Endothelial cell of umbilical vein (primary cell): Measurements from ENCODE around the gene MAML3. TPM values are rescaled to one million over a fixed set of nuclear protein-coding genes. Genes with fewer than 3 reads are reported as not detected.

Experiments used
- BruUV-seq: library from RNA; stranded (reverse); fragments of 400-500 nt; replicated peaks from 2 replicates; lab custom pipeline; 2021; lab: Mats Ljungman, UMichigan
- CTCF ChIA-PET: fragments of 300-600, 350-600 bp; sonication (Branson Sonifier 250); formaldehyde crosslinking; loops from one replicate; lab custom pipeline; 2021; ENCODE audit warnings: antibody characterized with exemption, inconsistent platforms; lab: Charles Lee
- POLR2A ChIA-PET: fragments of 300-600, 350-600 bp; sonication (Branson Sonifier 250); formaldehyde crosslinking; loops from one replicate; lab custom pipeline; 2021; ENCODE audit warnings: antibody characterized with exemption, inconsistent platforms; lab: Charles Lee
- DNase-seq: peaks from one replicate; pipeline ENCODE4 v3.0.0-alpha.2; 2011; ENCODE audit warnings: low read depth, low spot score
- FAIRE-seq: peaks from 2 replicates; lab custom pipeline; 2011; peaks lifted over from hg19 to GRCh38; lab: Jason Lieb, UNC
- H2AFZ ChIP-seq: 2 replicates; pipeline ENCODE4 v1.6.0; 2012; ENCODE audit warnings: low read depth, low read length, control low read depth, inconsistent platforms
- H3K27ac ChIP-seq: 2 replicates; pipeline ENCODE4 v1.5.1; 2011; ENCODE audit warnings: low read depth, mild to moderate bottlenecking, control low read depth, low read length, moderate library complexity; ENCODE audit not compliant: insufficient read depth
- H3K27me3 ChIP-seq, 2 experiments: 2 replicates each; pipeline versions ENCODE4 v1.6.0 to v1.6.1; 2011; ENCODE audit warnings: low read length in 2 of 2, mixed read lengths in 1 of 2; ENCODE audit not compliant: control insufficient read depth in 2 of 2, insufficient read depth in 2 of 2
- H3K36me3 ChIP-seq, 2 experiments: 2 replicates in 1 of 2; 3 replicates in 1 of 2; pipeline ENCODE4 v1.5.1; 2011; ENCODE audit warnings: low read length in 2 of 2, mild to moderate bottlenecking in 1 of 2, moderate library complexity in 1 of 2; ENCODE audit not compliant: control insufficient read depth in 2 of 2, insufficient read depth in 2 of 2; ENCODE audit errors: extremely low read depth in 1 of 2
- H3K4me1 ChIP-seq: 3 replicates; pipeline ENCODE4 v1.5.1; 2011; ENCODE audit warnings: mild to moderate bottlenecking, low read length; ENCODE audit not compliant: control insufficient read depth, insufficient read depth; ENCODE audit errors: extremely low read depth
- H3K4me2 ChIP-seq: 2 replicates; pipeline ENCODE4 v1.6.1; 2011; ENCODE audit warnings: low read length, control low read depth, mixed read lengths; ENCODE audit not compliant: insufficient read depth
- H3K4me3 ChIP-seq, 3 experiments: fragments of 200-600 bp in 1 of 3; sonication (generic), shearing (Covaris generic) in 1 of 3; replicated peaks in 1 of 3; 2 replicates each; pipeline ENCODE4 v1.5.1; 2011 to 2016; ENCODE audit warnings: control low read depth in 3 of 3, low read length in 3 of 3, mild to moderate bottlenecking in 2 of 3, inconsistent platforms in 1 of 3, low read depth in 1 of 3, moderate library complexity in 1 of 3; ENCODE audit not compliant: insufficient read depth in 1 of 3
- H3K79me2 ChIP-seq: 2 replicates; pipeline ENCODE4 v1.6.0; 2012; ENCODE audit warnings: low read length, inconsistent platforms; ENCODE audit not compliant: control insufficient read depth, insufficient read depth
- H3K9ac ChIP-seq: replicated peaks from 2 replicates; pipeline ENCODE3; 2011; ENCODE audit warnings: low read length, control low read depth; ENCODE audit not compliant: insufficient read depth; ENCODE audit errors: extremely low read depth
- H3K9me1 ChIP-seq: replicated peaks from 3 replicates; pipeline ENCODE4 v1.6.0; 2011; ENCODE audit warnings: mild to moderate bottlenecking, low read length; ENCODE audit not compliant: control insufficient read depth, insufficient read depth; ENCODE audit errors: extremely low read depth
- H3K9me3 ChIP-seq: replicated peaks from 2 replicates; pipeline ENCODE4 v1.5.1; 2012; ENCODE audit warnings: low read length, inconsistent platforms; ENCODE audit not compliant: control insufficient read depth, insufficient read depth
- H4K20me1 ChIP-seq: replicated peaks from 2 replicates; pipeline ENCODE3; 2011; ENCODE audit warnings: mild to moderate bottlenecking, low read length; ENCODE audit not compliant: control insufficient read depth, insufficient read depth; ENCODE audit errors: extremely low read depth
- CTCF ChIP-seq, 2 donors: IDR thresholded peaks; 1 replicate in 1 of 2; 2 replicates in 1 of 2; pipeline ENCODE4 v1.5.1; 2011; ENCODE audit warnings: low read length in 2 of 2, mild to moderate bottlenecking in 2 of 2, moderate library complexity in 2 of 2, control low read depth in 1 of 2, inconsistent platforms in 1 of 2, low read depth in 1 of 2; ENCODE audit not compliant: insufficient read depth in 1 of 2; ENCODE audit errors: extremely low read depth in 1 of 2
- FOS ChIP-seq: IDR thresholded peaks from 2 replicates; pipeline ENCODE4 v1.6.1; 2011; ENCODE audit warnings: mild to moderate bottlenecking, low read length, moderate library complexity, borderline replicate concordance; ENCODE audit not compliant: insufficient read depth
- GATA2 ChIP-seq: IDR thresholded peaks from 2 replicates; pipeline ENCODE4 v1.7.0; 2011; ENCODE audit warnings: low read depth, mild to moderate bottlenecking, moderate library complexity, mixed read lengths, low read length; ENCODE audit not compliant: insufficient read length, insufficient read depth
- JUN ChIP-seq: IDR thresholded peaks from 2 replicates; pipeline ENCODE4 v1.6.1; 2011; ENCODE audit warnings: borderline replicate concordance, low read depth; ENCODE audit not compliant: insufficient read length, insufficient read depth
- MAX ChIP-seq: IDR thresholded peaks from 2 replicates; pipeline ENCODE4 v1.6.1; 2011; ENCODE audit not compliant: insufficient read depth, insufficient read length
- MYC ChIP-seq: IDR thresholded peaks from one replicate; pipeline ENCODE4 v1.6.1; 2011; ENCODE audit warnings: mild to moderate bottlenecking, low read depth, low read length
- POLR2AphosphoS5 ChIP-seq: IDR thresholded peaks from 2 replicates; pipeline ENCODE4 v1.6.1; 2012; ENCODE audit warnings: low read depth, mild to moderate bottlenecking, control low read depth, low read length, moderate library complexity; ENCODE audit not compliant: insufficient read depth
- dilution Hi-C: fragments of 300-500 bp; cut with MboI; formaldehyde crosslinking; loops from one replicate; pipeline ENCODE4 v1.15.0; 2019; ENCODE audit warnings: low sequenced_read_pairs; ENCODE audit not compliant: extremely low pct_ligation_motif_present
- intact Hi-C: fragments of 100-400 bp; cut with micrococcal nuclease; formaldehyde crosslinking; loops from one replicate; pipeline ENCODE4 v1.10.0; 2022
- polyA plus RNA-seq, 4 experiments: library from polyadenylated mRNA; depleted of rRNA in 3 of 4; stranded (reverse) in 3 of 4; unstranded in 1 of 4; fragments of >200 nt; gene quantifications; 2 replicates each; pipeline versions ENCODE4 v1.2.1 to v1.2.3, GENCODE V29; 2011 to 2012; ENCODE audit warnings: missing spikeins in 1 of 4
- total RNA-seq: library from RNA; stranded (reverse); gene quantifications from 2 replicates; pipeline ENCODE4 v1.2.3, GENCODE V29; 2021

MAML3 gene
- total and polyA plus RNA-seq, 2 donors (not counting 3 experiments of a cell fraction or from before 2014, with no cell fraction given), result 14.0 to 20.3 TPM

GRCh38 chr4:139940600-139940999 is 213.4 kb downstream of the MAML3 start:
- dilution Hi-C loops (no loop called here), intact Hi-C loops (no loop called here)
- CTCF ChIA-PET, result interaction anchor here (0.9 kb wide), 1 partner anchor 10 kb away, joined by 3 read pairs; no protein-coding TSS in a partner anchor
- FAIRE-seq, result no peak
- no peak for DNase-seq
- no TSS peak for BruUV-seq
- Histone ChIP-seq H3K27me3 (no peaks in the 10 kb centered on the region), H3K4me2 (no peak overlapping the region), H3K36me3 (no peaks in the 10 kb centered on the region), H3K27ac (no peak overlapping the region), H4K20me1 (no peaks in the 10 kb centered on the region), H3K9ac (no peak overlapping the region), H3K9me1 (no peaks in the 10 kb centered on the region), H3K4me1 (peaks cover 3% of the 10 kb centered on the region), H3K9me3 (no peaks in the 10 kb centered on the region), H3K79me2 (no peaks in the 10 kb centered on the region), H2AFZ (no peak overlapping the region), H3K4me3 (no peak overlapping the region)
- POLR2A ChIA-PET, result no interaction called here
- TF ChIP-seq JUN, result no peak
- no peak for TF ChIP-seq GATA2
- no peak for TF ChIP-seq CTCF (IDR thresholded peaks at IDR 0.05; ENCODE audit: extremely low read depth in 1 of 2, insufficient read depth in 1 of 2, low read depth in 1 of 2, low read length in 2 of 2)
- no peak for TF ChIP-seq FOS
- no peak for TF ChIP-seq MAX
- no peak for TF ChIP-seq POLR2AphosphoS5
- no peak for TF ChIP-seq MYC
